H9 (cell line): ENCODE data around the gene NAA16. TPM values are rescaled to one million over a fixed set of nuclear protein-coding genes. Genes with fewer than 3 reads are reported as not detected.

Experiments
- DNase-seq: peaks from one replicate; pipeline ENCODE4 v3.0.0-alpha.2; 2017
- H2AFZ ChIP-seq: one replicate; pipeline ENCODE4 v1.6.1; 2013; ENCODE audit warnings: mild to moderate bottlenecking, low read length, control low read depth, moderate library complexity
- H2AK5ac ChIP-seq: 2 replicates; pipeline ENCODE4 v1.6.1; 2013; ENCODE audit warnings: low read length, control low read depth, mixed read lengths; ENCODE audit not compliant: insufficient read length
- H2BK120ac ChIP-seq: one replicate; pipeline ENCODE4 v1.6.1; 2013; ENCODE audit warnings: low read depth, mild to moderate bottlenecking, low read length, control low read depth, inconsistent platforms; ENCODE audit not compliant: poor library complexity, severe bottlenecking
- H2BK12ac ChIP-seq: 2 replicates; pipeline ENCODE4 v1.6.1; 2013; ENCODE audit warnings: low read length, control low read depth, mixed read lengths, low read depth; ENCODE audit not compliant: insufficient read length
- H2BK15ac ChIP-seq: 2 replicates; pipeline ENCODE4 v1.6.1; 2013; ENCODE audit warnings: low read depth, low read length, control low read depth
- H2BK20ac ChIP-seq: one replicate; pipeline ENCODE4 v1.6.1; 2013; ENCODE audit warnings: low read depth, mild to moderate bottlenecking, low read length, control low read depth, inconsistent platforms; ENCODE audit not compliant: poor library complexity, severe bottlenecking
- H2BK5ac ChIP-seq: 2 replicates; pipeline ENCODE4 v1.6.1; 2013; ENCODE audit warnings: low read length, control low read depth, mixed read lengths; ENCODE audit not compliant: insufficient read length
- H3K14ac ChIP-seq: 2 replicates; pipeline ENCODE4 v1.6.1; 2013; ENCODE audit warnings: low read length, control low read depth; ENCODE audit not compliant: insufficient read depth
- H3K18ac ChIP-seq: 2 replicates; pipeline ENCODE4 v1.6.1; 2013; ENCODE audit warnings: low read depth, mild to moderate bottlenecking, mixed read lengths, low read length, control low read depth; ENCODE audit not compliant: insufficient read length
- H3K23ac ChIP-seq: 2 replicates; pipeline ENCODE4 v1.6.1; 2013; ENCODE audit warnings: low read length, control low read depth, mixed read lengths, low read depth; ENCODE audit not compliant: insufficient read length
- H3K23me2 ChIP-seq: 2 replicates; pipeline ENCODE4 v1.6.1; 2013; ENCODE audit warnings: low read depth, mild to moderate bottlenecking, mixed read lengths, low read length, control low read depth; ENCODE audit not compliant: insufficient read length, poor library complexity, severe bottlenecking
- H3K27ac ChIP-seq: 2 replicates; pipeline ENCODE4 v1.5.1; 2013; ENCODE audit warnings: low read length, control low read depth, mixed read lengths, low read depth; ENCODE audit not compliant: insufficient read length
- H3K27me3 ChIP-seq: 2 replicates; pipeline ENCODE4 v1.6.1; 2013; ENCODE audit warnings: low read length, control low read depth, inconsistent platforms; ENCODE audit not compliant: insufficient read depth
- H3K4ac ChIP-seq: 2 replicates; pipeline ENCODE4 v1.6.1; 2013; ENCODE audit warnings: low read depth, mild to moderate bottlenecking, control low read depth, inconsistent platforms, low read length, moderate library complexity
- H3K4me1 ChIP-seq: 2 replicates; pipeline ENCODE4 v1.6.1; 2013; ENCODE audit warnings: low read length, control low read depth, inconsistent platforms; ENCODE audit not compliant: insufficient read depth
- H3K4me2 ChIP-seq: 2 replicates; pipeline ENCODE4 v1.6.1; 2013; ENCODE audit warnings: low read length, control low read depth, mixed read lengths; ENCODE audit not compliant: insufficient read length, insufficient read depth
- H3K56ac ChIP-seq: 2 replicates; pipeline ENCODE4 v1.6.1; 2013; ENCODE audit warnings: low read depth, mild to moderate bottlenecking, mixed read lengths, low read length, control low read depth; ENCODE audit not compliant: insufficient read length
- H3K79me1 ChIP-seq: 2 replicates; pipeline ENCODE4 v1.6.1; 2013; ENCODE audit warnings: low read depth, mild to moderate bottlenecking, moderate library complexity, low read length, control low read depth, inconsistent platforms; ENCODE audit not compliant: insufficient read depth, poor library complexity, severe bottlenecking
- H3K79me2 ChIP-seq: 2 replicates; pipeline ENCODE4 v1.6.1; 2013; ENCODE audit warnings: low read length, control low read depth, inconsistent platforms; ENCODE audit not compliant: insufficient read depth
- H3K9ac ChIP-seq: 2 replicates; pipeline ENCODE4 v1.6.1; 2013; ENCODE audit warnings: low read length, control low read depth, mixed read lengths; ENCODE audit not compliant: insufficient read length; ENCODE audit errors: extremely low read depth
- H3K9me3 ChIP-seq: one replicate; pipeline ENCODE4 v1.6.1; 2013; ENCODE audit warnings: low read depth, low read length, inconsistent platforms; ENCODE audit not compliant: control insufficient read depth
- H3T11ph ChIP-seq: one replicate; pipeline ENCODE4 v1.6.1; 2013; ENCODE audit warnings: mild to moderate bottlenecking, low read length, control low read depth, inconsistent platforms
- H4K20me1 ChIP-seq: one replicate; pipeline ENCODE4 v1.6.1; 2013; ENCODE audit not compliant: control insufficient read depth, insufficient read length, insufficient read depth
- H4K5ac ChIP-seq: 2 replicates; pipeline ENCODE4 v1.6.1; 2013; ENCODE audit warnings: low read depth, mild to moderate bottlenecking, mixed read lengths, low read length, control low read depth; ENCODE audit not compliant: insufficient read length
- H4K8ac ChIP-seq: replicated peaks from 2 replicates; pipeline ENCODE4 v1.6.1; 2013; ENCODE audit warnings: low read length, control low read depth, mixed read lengths, low read depth; ENCODE audit not compliant: insufficient read length
- H4K91ac ChIP-seq: 2 replicates; pipeline ENCODE4 v1.6.1; 2013; ENCODE audit warnings: low read depth, mild to moderate bottlenecking, moderate library complexity, mixed read lengths, low read length, control low read depth; ENCODE audit not compliant: insufficient read length
- H3K27ac Mint-ChIP-seq, 3 experiments: 2 replicates in 2 of 3; 3 replicates in 1 of 3; pipeline ENCODE4 v1.8.0; 2020 to 2021; ENCODE audit warnings: mixed read lengths in 3 of 3, mild to moderate bottlenecking in 1 of 3, moderate library complexity in 1 of 3
- H3K27me3 Mint-ChIP-seq: 2 replicates; pipeline ENCODE4 v1.8.0; 2021; ENCODE audit warnings: low read depth, mild to moderate bottlenecking, moderate library complexity, mixed read lengths
- H3K36me3 Mint-ChIP-seq, 3 experiments: 2 replicates in 2 of 3; 3 replicates in 1 of 3; pipeline ENCODE4 v1.8.0; 2020 to 2021; ENCODE audit warnings: low read depth in 3 of 3, mixed read lengths in 3 of 3; ENCODE audit not compliant: insufficient read depth in 1 of 3
- H3K4me1 Mint-ChIP-seq, 2 experiments: 2 replicates each; pipeline ENCODE4 v1.8.0; 2020; ENCODE audit warnings: mixed read lengths in 2 of 2
- H3K4me3 Mint-ChIP-seq, 2 experiments: 2 replicates in 1 of 2; 3 replicates in 1 of 2; pipeline ENCODE4 v1.8.0; 2020 to 2021; ENCODE audit warnings: mild to moderate bottlenecking in 2 of 2, mixed read lengths in 2 of 2, moderate library complexity in 1 of 2
- H3K9me3 Mint-ChIP-seq, 2 experiments: 2 replicates in 1 of 2; 3 replicates in 1 of 2; pipeline ENCODE4 v1.8.0; 2020; ENCODE audit warnings: mild to moderate bottlenecking in 2 of 2, mixed read lengths in 2 of 2, moderate library complexity in 1 of 2
- WGBS: extraction: QIAGEN DNeasy Blood & Tissue Kit; methylation state at CpG from one replicate; pipeline ENCODE4 v1.1.7; 2013; ENCODE audit warnings: missing lambda C conversion rate, low lambda C conversion rate, mixed read lengths; ENCODE audit not compliant: insufficient read length; ENCODE audit errors: extremely low coverage; 5-methylcytosine and 5-hydroxymethylcytosine counted together
- total RNA-seq: library from RNA; stranded (reverse); gene quantifications from 2 replicates; pipeline ENCODE4 v1.2.1, GENCODE V29; 2021
- TF ChIP-seq, protein P1 (sequence below): fragments of 200-600 bp; sonication (generic); conservative IDR thresholded peaks from 3 replicates; pipeline ENCODE4 v1.8.0; 2021; ENCODE audit warnings: antibody characterized with exemption, mild to moderate bottlenecking

Gene NAA16
- total RNA-seq, 1 experiment from 2014 or later, result 37.7 TPM

- no peak overlapping the region for H4K5ac ChIP-seq
- H2AFZ ChIP-seq, result no peak overlapping the region
- H2AK5ac ChIP-seq, result no peak overlapping the region
- no peak overlapping the region for H2BK120ac ChIP-seq
- peaks cover 39% of the 10 kb centered on the region for H3K79me2 ChIP-seq
- H3K27ac ChIP-seq, result no peak overlapping the region
- H3K9me3 ChIP-seq, result no peaks in the 10 kb centered on the region
- no peak overlapping the region for H2BK5ac ChIP-seq
- Mint-ChIP-seq H3K27me3 (no peaks in the 10 kb centered on the region), H3K9me3 (no peaks in the 10 kb centered on the region), H3K27ac (no peak overlapping the region), H3K4me3 (no peak overlapping the region), H3K36me3 (peaks cover 17 to 39% (median 37%) of the 10 kb centered on the region in 3 experiments; a peak in 6 of 7 replicates), H3K4me1 (peaks cover 29 to 32% of the 10 kb centered on the region in 2 experiments)
- no peaks in the 10 kb centered on the region for H4K20me1 ChIP-seq
- H2BK15ac ChIP-seq, result no peak overlapping the region
- H3K23me2 ChIP-seq, result peaks cover 1% of the 10 kb centered on the region
- H3K14ac ChIP-seq, result no peak overlapping the region
- no peak overlapping the region for H3K9ac ChIP-seq
- no peak overlapping the region for H3T11ph ChIP-seq
- H2BK12ac ChIP-seq, result no peak overlapping the region
- no CpG with 5 or more reads among the region's 1 CpG for WGBS
- H2BK20ac ChIP-seq, result no peak overlapping the region
- no peak overlapping the region for H3K23ac ChIP-seq
- H3K56ac ChIP-seq, result no peak overlapping the region
- no peak overlapping the region for H3K18ac ChIP-seq
- no peaks in the 10 kb centered on the region for H3K27me3 ChIP-seq
- H4K91ac ChIP-seq, result no peak overlapping the region
- no peak for DNase-seq
- peaks cover 9% of the 10 kb centered on the region for H3K4me1 ChIP-seq
- H3K4me2 ChIP-seq, result no peak overlapping the region
- no peak overlapping the region for H4K8ac ChIP-seq
- peaks cover 4% of the 10 kb centered on the region for H3K79me1 ChIP-seq
- TF ChIP-seq, protein P1, sequence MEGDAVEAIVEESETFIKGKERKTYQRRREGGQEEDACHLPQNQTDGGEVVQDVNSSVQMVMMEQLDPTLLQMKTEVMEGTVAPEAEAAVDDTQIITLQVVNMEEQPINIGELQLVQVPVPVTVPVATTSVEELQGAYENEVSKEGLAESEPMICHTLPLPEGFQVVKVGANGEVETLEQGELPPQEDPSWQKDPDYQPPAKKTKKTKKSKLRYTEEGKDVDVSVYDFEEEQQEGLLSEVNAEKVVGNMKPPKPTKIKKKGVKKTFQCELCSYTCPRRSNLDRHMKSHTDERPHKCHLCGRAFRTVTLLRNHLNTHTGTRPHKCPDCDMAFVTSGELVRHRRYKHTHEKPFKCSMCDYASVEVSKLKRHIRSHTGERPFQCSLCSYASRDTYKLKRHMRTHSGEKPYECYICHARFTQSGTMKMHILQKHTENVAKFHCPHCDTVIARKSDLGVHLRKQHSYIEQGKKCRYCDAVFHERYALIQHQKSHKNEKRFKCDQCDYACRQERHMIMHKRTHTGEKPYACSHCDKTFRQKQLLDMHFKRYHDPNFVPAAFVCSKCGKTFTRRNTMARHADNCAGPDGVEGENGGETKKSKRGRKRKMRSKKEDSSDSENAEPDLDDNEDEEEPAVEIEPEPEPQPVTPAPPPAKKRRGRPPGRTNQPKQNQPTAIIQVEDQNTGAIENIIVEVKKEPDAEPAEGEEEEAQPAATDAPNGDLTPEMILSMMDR, result no peak
- H3K4ac ChIP-seq, result no peak overlapping the region
Observed at GRCh38 chr13:41317243-41317642, 6.2 kb downstream of the NAA16 start.
